Fibroblast of lung (primary cell): ENCODE results near the gene SUPT4H1. TPM values are rescaled to one million over a fixed set of nuclear protein-coding genes. Genes with fewer than 3 reads are reported as not detected.

Experiments used
- DNase-seq, 2 donors: peaks; one replicate each; pipeline versions ENCODE4 v3.0.0 to v3.0.0-alpha.2; 2010; ENCODE audit warnings: low read depth in 2 of 2
- H2AFZ ChIP-seq: 2 replicates; pipeline ENCODE4 v1.5.1; 2012; ENCODE audit warnings: low read length, control low read depth, inconsistent platforms
- H3K27ac ChIP-seq: 2 replicates; pipeline ENCODE4 v1.5.1; 2011; ENCODE audit warnings: low read length, control low read depth; ENCODE audit not compliant: insufficient read depth
- H3K27me3 ChIP-seq: 2 replicates; pipeline ENCODE4 v1.5.1; 2011; ENCODE audit warnings: mild to moderate bottlenecking, low read length; ENCODE audit not compliant: control insufficient read depth, insufficient read depth
- H3K36me3 ChIP-seq: 2 replicates; pipeline ENCODE4 v1.5.1; 2011; ENCODE audit warnings: low read length; ENCODE audit not compliant: control insufficient read depth, insufficient read depth
- H3K4me1 ChIP-seq: 2 replicates; pipeline ENCODE4 v1.5.1; 2011; ENCODE audit warnings: low read length; ENCODE audit not compliant: control insufficient read depth, insufficient read depth; ENCODE audit errors: extremely low read depth
- H3K4me2 ChIP-seq: 2 replicates; pipeline ENCODE4 v1.5.1; 2011; ENCODE audit warnings: low read length, control low read depth; ENCODE audit not compliant: insufficient read depth; ENCODE audit errors: extremely low read depth
- H3K4me3 ChIP-seq, 4 experiments: fragments of 200-600 bp in 1 of 4; sonication (generic) in 1 of 4; replicated peaks in 1 of 4; 2 replicates each; pipeline ENCODE4 v1.5.1; 2011 to 2016; ENCODE audit warnings: low read length in 4 of 4, low read depth in 3 of 4, mild to moderate bottlenecking in 3 of 4, control low read depth in 2 of 4, inconsistent platforms in 1 of 4, mixed read lengths in 1 of 4; ENCODE audit not compliant: insufficient read depth in 1 of 4; ENCODE audit errors: control extremely low read depth in 1 of 4
- H3K79me2 ChIP-seq: 2 replicates; pipeline ENCODE4 v1.5.1; 2012; ENCODE audit warnings: mild to moderate bottlenecking, low read length, inconsistent platforms; ENCODE audit not compliant: control insufficient read depth, insufficient read depth
- H3K9ac ChIP-seq: 2 replicates; pipeline ENCODE4 v1.5.1; 2011; ENCODE audit warnings: mild to moderate bottlenecking, low read length, control low read depth; ENCODE audit not compliant: insufficient read depth
- H3K9me3 ChIP-seq: 2 replicates; pipeline ENCODE4 v1.5.1; 2012; ENCODE audit warnings: low read depth, low read length; ENCODE audit not compliant: control insufficient read depth, insufficient read depth
- H4K20me1 ChIP-seq: 2 replicates; pipeline ENCODE4 v1.5.1; 2011; ENCODE audit warnings: low read length; ENCODE audit not compliant: control insufficient read depth, insufficient read depth; ENCODE audit errors: extremely low read depth
- EZH2 ChIP-seq: IDR thresholded peaks from 2 replicates; pipeline ENCODE4 v1.5.1; 2012; ENCODE audit warnings: low read length, control low read depth, mild to moderate bottlenecking; ENCODE audit errors: missing control alignments
- polyA plus RNA-seq, 2 donors: library from polyadenylated mRNA; depleted of rRNA in 1 of 2; stranded (reverse) in 1 of 2; unstranded in 1 of 2; fragments of >200 nt; gene quantifications; 2 replicates each; pipeline ENCODE4 v1.2.1, GENCODE V29; 2011 to 2012; ENCODE audit warnings: missing spikeins in 1 of 2
- total RNA-seq: library from RNA; depleted of rRNA; stranded (reverse); fragments of >200 nt; gene quantifications from 2 replicates; pipeline ENCODE4 v1.2.1, GENCODE V29; 2014
- TF ChIP-seq, protein P1 (sequence below), 2 donors: IDR thresholded peaks in 1 of 2; conservative IDR thresholded peaks in 1 of 2; 1 replicate in 1 of 2; 2 replicates in 1 of 2; pipeline ENCODE4 v1.5.1; 2011 to 2012; ENCODE audit warnings: low read length in 2 of 2, control low read depth in 1 of 2, inconsistent platforms in 1 of 2, low read depth in 1 of 2, mild to moderate bottlenecking in 1 of 2

Gene SUPT4H1
- total and polyA plus RNA-seq, 2 donors (not counting 1 experiment from before 2014, with no cell fraction given) = 41.9 to 207 TPM

DNA sequence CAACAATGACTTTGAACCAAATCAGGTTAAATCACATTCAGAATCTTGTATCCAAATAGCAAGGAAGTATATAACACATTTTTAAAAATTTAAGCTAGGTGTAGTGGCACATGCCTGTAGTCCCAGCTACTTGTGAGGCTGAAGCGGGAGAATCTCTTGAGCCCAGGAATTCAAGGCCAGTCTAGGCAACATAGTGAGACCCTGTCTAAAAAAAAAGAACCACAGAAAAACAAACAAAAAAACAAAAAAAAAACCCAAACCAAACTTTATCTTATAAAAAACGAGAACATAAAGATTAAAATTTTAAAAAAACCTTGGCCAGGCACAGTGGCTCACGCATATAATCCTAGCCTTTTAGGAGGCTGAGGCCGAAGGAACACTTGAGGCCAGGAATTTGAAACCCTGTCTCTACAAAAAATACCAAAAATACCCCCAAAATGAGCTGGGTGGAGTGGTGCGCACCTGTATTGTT lies 11.6 kb downstream of the SUPT4H1 start:
- H4K20me1 ChIP-seq = no peaks in the 10 kb centered on the region
- H2AFZ ChIP-seq = no peak overlapping the region
- no peak overlapping the region for H3K27ac ChIP-seq
- DNase-seq = no peak
- H3K9ac ChIP-seq = no peak overlapping the region
- H3K4me3 ChIP-seq = no peak overlapping the region
- peaks cover 4% of the 10 kb centered on the region for H3K36me3 ChIP-seq
- no peaks in the 10 kb centered on the region for H3K27me3 ChIP-seq
- H3K4me1 ChIP-seq = peaks cover 33% of the 10 kb centered on the region
- no peaks in the 10 kb centered on the region for H3K79me2 ChIP-seq
- no peak overlapping the region for H3K4me2 ChIP-seq
- H3K9me3 ChIP-seq = no peaks in the 10 kb centered on the region
- TF ChIP-seq, protein P1, sequence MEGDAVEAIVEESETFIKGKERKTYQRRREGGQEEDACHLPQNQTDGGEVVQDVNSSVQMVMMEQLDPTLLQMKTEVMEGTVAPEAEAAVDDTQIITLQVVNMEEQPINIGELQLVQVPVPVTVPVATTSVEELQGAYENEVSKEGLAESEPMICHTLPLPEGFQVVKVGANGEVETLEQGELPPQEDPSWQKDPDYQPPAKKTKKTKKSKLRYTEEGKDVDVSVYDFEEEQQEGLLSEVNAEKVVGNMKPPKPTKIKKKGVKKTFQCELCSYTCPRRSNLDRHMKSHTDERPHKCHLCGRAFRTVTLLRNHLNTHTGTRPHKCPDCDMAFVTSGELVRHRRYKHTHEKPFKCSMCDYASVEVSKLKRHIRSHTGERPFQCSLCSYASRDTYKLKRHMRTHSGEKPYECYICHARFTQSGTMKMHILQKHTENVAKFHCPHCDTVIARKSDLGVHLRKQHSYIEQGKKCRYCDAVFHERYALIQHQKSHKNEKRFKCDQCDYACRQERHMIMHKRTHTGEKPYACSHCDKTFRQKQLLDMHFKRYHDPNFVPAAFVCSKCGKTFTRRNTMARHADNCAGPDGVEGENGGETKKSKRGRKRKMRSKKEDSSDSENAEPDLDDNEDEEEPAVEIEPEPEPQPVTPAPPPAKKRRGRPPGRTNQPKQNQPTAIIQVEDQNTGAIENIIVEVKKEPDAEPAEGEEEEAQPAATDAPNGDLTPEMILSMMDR (conservative IDR thresholded peaks at IDR 0.05 in 1 of 2, IDR thresholded peaks at IDR 0.05 in 1 of 2; ENCODE audit: low read depth in 1 of 2, low read length in 2 of 2) = no peak
- no peak for TF ChIP-seq EZH2

GRCh38 chr17:58339755-58340404 lies 12.1 kb downstream of the SUPT4H1 start:
- Histone ChIP-seq H2AFZ (no peak overlapping the region), H3K4me1 (peaks cover 33% of the 10 kb centered on the region), H3K27ac (peak overlapping the region; percentile 65), H3K36me3 (peaks cover 4% of the 10 kb centered on the region), H3K4me3 (peak overlapping the region in 1 of 4 experiments; percentile 47), H3K79me2 (no peaks in the 10 kb centered on the region), H3K9me3 (no peaks in the 10 kb centered on the region), H3K9ac (no peak overlapping the region), H3K27me3 (no peaks in the 10 kb centered on the region), H3K4me2 (peak overlapping the region; percentile 46), H4K20me1 (no peaks in the 10 kb centered on the region)
- TF ChIP-seq, protein P1 (conservative IDR thresholded peaks at IDR 0.05 in 1 of 2, IDR thresholded peaks at IDR 0.05 in 1 of 2; ENCODE audit: low read depth in 1 of 2, low read length in 2 of 2) = no peak
- TF ChIP-seq EZH2 = no peak
- no peak for DNase-seq

- Histone ChIP-seq H3K9me3 (no peaks in the 10 kb centered on the region), H3K79me2 (no peaks in the 10 kb centered on the region), H4K20me1 (no peaks in the 10 kb centered on the region), H2AFZ (peak overlapping the region; percentile 44), H3K27me3 (no peaks in the 10 kb centered on the region), H3K4me1 (peaks cover 33% of the 10 kb centered on the region), H3K9ac (peak overlapping the region; percentile 53), H3K27ac (peak overlapping the region; percentile 80), H3K4me2 (peak overlapping the region; percentile 90), H3K36me3 (peaks cover 2% of the 10 kb centered on the region), H3K4me3 (peak overlapping the region in 3 of 4 experiments; percentile 25 to 47 (median 35))
- DNase-seq = peak; percentile 70 to 82
- TF ChIP-seq, protein P1 (conservative IDR thresholded peaks at IDR 0.05 in 1 of 2, IDR thresholded peaks at IDR 0.05 in 1 of 2; ENCODE audit: low read depth in 1 of 2, low read length in 2 of 2) = no peak
- no peak for TF ChIP-seq EZH2
Observed at GRCh38 chr17:58338841-58339754, 12.9 kb downstream of the SUPT4H1 start.
